HG03139 (cell line): ENCODE results near the gene SLC26A8.
A peak's percentile ranks its signal among the peaks of the same experiment; 100 is the strongest.
"Not testable (repeated sequence)": the region's sequence is repeated elsewhere in the genome, so short reads cannot be mapped to it uniquely, and the experiment has no call there.

Source experiments
- ATAC-seq: cut with Tn5 transposase; IDR thresholded peaks from one replicate; pipeline ENCODE4 v1.9.1; 2021; ENCODE audit not compliant: unreplicated experiment

Gene SLC26A8

DNA sequence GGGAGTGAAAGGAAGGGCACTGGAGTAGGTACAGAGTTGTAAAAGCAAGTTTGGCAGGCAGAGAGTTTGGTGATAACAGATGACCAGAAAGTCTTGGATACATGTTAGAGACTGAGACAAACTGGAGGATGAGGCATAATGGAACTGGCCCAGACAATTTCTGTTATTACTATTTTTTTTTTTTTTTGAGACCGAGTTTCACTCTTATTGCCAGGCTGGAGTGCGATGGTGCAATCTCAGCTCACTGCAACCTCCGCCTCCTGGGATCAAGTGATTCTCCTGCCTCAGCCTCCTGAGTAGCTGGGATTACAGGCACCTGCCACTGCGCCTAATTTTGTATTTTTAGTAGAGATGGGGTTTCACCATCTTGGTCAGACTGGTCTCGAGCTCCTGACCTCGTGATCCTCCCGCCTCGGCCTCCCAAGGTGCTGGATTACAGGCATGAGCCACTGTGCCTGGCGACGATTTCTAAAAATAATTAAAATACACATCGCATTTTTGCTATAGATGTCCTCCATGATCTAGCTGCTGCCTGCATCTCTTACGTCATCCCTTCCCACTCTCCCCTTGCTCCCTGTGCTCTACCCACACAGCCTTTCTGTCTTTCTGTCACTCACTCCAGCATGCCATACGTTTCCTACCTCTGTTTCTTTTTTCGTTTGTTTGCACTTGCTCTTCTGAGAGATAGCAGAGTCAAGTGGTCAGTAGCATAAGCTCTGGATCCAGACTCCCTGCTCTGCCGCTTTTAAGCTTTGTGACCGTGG is 26.7 kb upstream of the SLC26A8 start:
- no peak for ATAC-seq

DNA sequence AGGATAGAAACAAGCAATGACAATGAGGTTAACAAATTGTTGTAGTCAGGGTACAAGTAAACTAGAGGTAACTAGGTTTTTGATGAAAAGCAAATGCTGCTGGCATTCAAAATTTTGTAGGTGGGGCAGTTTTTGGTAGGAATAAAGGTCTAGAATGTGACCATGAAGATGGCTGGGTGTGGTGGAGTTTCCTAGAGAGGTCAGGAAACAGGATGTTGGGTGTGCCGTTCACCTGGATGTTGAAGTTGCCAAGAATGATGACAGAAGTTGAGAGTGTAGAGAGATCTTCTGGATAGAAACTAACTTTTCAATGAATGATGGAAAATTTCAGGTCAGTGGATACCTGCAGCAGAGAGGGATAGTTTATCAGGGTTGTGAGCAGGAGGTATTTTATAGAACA is 25.9 kb upstream of the SLC26A8 start:
- no peak for ATAC-seq

DNA sequence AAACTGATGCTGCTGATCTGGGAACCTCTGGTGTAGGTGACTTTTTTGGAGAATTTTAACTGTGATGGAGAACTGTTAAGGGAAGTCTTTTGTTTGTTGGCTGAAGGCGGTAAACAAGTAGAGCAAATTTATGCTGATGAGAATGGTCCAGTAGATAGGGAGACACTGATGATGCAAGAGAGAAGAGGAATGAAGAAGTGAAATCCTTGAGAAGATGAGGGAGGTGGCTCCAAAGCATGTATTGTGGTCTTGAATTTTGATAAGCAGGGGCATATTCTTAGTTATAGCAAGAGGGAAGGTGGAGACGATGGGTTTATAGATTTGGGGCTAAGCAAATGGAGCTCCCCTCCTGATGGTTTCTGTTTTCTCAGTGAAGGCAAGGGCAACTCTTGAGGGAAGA is 25.1 kb upstream of the SLC26A8 start:
- ATAC-seq: no peak

DNA sequence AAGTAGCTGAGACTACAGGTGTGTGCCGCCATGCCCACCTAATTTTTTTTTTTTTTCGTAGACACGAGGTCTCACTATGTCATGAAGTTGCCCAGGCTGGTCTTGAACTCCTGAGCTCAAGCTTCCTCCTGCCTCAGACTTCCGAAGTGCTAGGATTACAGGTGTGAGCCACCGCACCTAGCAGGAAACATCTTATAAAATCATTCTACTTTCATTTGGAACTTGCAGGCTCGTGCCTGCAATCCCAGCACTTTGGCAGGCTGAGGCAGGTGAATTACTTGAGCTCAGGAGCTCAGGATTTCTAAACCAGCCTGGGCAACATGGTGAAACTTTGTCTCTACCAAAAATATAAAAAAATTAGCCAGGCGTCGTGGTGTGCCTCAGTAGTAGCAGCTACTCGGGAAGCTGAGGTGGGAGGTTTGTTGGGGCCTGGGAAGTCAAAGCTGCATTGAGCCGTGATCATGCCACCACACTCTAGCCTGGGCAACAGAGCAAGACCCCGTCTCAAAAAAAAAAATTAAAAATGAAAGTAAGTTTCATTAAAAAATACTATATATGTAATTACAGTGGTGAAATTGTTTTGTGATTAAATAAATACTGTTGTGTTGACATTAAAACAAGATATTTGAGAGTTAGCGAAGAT is 18.3 kb upstream of the SLC26A8 start:
- no peak for ATAC-seq

DNA sequence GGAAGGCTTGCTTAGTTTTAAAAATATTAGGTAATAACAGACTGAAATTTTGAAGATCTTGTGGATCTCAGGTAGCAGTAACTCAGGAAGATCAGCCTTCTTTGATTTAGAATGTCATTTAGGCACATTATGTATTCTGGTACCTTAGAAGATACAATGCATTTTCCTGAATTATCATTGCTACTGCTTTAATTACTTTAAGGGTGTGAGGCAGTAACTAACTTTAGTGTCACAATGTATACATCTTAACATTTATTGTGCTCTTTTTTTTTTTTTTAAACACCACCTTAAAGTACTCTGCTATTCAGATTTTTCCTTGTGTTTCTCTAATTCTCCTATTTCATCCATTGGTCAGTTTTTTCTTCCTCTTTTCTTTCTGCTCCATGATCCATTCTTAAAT is 16.5 kb upstream of the SLC26A8 start:
- ATAC-seq: no peak

DNA sequence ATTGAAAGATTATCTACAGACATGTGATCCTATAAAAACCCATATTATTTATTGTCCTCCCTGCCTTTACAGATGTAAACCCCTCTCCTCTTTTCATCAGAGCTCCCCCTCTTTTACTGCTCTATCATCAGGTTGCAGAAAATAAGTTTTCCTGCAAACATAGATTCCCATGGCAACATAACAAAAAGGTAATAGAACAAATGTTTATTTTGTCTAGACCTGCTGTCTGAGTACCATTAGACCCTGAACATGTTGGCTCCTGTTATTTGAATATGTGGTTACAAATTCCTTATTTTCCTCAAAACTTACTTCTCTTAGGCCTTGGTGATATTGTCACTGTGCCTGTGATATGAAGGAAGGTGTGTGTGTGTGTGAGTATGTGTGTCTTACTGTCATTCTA is 14.7 kb upstream of the SLC26A8 start:
- no peak for ATAC-seq

DNA sequence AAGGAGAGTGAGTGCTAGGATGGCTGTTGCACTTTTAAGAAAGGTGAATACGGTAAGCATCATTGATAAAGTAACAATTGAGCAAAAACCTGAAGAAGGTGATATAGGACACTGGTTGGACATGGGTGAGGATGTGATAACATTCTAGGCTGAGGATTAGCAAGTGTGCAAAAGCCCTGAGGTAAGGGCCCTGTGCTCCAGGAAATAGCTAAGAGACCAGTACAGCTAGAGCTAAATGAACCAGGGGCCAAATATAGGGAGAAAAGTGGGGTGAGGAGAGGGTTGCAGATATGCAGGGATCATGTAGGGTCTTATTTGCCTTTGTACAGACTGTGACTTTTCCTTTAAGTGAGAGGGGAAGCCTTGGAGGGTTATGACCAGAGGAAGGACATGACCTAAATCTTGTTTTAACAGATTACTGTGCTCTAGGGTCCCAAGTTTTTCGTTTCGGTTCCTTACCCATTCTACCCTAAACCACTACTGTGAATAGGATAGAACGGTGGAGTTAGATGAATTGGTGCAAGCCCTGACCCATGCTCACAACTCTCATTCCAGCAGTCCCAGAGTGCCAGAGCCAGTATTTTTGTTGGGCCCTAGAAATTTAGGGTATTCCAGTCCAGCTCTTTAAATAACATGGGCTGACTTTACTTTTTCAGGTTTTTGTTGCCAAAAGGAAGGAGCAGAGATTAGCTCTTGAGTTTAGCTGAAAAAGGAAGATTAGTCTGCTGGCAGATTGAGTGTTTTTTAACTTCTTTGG is 13.9 kb upstream of the SLC26A8 start:
- ATAC-seq: no peak

DNA sequence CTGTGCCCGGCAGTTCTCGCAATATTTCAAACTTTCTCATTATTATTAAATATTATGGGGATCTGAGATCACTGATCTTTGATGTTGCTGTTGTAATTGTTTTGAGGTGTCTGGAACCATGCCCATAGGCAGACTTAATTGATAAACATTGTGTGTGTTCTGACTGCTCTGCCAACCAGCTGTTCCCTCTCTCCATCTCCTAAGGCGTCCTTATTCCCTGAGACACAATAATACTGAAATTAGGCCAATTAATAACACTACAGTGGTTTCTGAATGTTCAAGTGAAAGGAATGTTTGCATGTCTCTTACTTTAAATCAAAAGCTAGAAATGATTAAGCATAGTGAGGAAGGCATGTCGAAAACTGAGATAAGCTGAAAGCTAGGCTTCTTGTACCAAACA is 10.8 kb upstream of the SLC26A8 start:
- ATAC-seq: no peak

DNA sequence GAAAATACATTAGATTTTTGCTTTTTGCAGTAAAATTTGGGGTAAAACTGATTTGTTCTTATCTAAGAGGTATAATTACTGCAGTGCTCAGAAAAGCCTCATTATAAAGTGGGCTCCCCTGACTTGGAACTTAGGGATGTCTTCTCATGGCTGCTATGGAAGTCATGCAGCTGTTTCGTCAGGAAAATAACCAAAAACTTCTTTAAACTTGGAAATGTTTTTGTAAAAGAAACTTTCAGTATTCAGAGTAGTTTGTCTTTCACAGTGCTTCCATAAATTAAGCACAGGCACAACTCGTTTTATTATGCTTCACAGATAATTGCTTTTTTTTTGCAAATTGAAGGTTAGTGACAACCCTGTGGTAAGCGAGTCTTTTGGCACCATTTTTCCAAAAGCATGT is 10.0 kb upstream of the SLC26A8 start:
- no peak for ATAC-seq

DNA sequence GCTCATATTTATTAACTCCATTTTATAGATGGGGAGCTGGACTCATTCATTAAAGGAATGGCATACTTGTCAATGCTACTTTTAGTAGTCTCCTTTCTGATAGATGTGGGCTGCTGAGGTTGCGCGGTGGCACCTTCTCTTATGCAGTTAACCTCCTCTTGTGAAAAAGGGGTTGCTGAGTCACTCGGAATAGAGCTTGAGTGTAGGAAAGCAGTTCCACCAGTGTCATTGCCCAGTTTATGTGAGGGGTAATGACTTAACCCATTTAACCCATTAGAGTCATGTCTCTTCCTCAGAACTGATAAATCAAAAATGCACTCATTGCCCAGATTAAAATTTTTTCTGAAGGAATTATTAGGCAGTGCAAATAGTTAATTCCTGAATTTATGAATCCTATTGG is 9.5 kb upstream of the SLC26A8 start:
- no peak for ATAC-seq

DNA sequence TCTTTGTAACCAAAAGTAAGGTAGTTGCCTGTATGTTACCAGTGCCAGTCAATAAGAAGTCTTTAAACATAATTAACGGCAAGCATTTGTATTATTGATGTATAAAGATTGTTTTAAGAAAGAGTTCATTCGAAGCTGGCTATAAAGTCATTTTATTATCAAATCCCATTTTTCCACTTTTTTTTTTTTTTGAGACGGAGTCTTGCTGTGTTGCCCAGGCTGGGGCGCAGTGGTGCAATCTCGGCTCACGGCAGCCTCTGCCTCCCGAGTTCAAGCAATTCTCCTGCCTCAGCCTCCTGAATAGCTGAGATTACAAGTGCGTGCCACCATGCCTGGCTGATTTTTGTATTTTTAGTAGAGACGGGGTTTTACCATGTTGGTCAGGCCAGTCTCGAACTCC is 8.7 kb upstream of the SLC26A8 start:
- ATAC-seq: not testable (repeated sequence)

DNA sequence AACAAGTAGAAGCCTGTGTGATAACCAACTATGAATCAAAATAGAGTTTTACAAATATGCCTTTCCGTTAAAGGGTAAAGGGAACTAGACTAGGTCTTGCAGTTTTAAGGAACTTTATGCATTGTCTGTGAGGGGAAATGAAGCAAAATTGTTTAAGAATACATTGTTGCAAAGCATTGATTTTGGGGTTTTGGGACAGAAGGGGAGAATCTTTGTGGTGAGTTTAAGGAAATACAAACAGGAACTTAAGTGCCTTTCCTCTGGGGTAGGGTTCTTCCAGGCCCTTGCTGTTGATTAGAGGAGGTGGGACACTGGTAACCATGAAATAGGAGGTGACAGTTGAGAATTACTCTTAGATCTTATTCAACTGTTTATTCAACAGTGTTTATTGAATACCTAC is 7.8 kb upstream of the SLC26A8 start:
- ATAC-seq: no peak

DNA sequence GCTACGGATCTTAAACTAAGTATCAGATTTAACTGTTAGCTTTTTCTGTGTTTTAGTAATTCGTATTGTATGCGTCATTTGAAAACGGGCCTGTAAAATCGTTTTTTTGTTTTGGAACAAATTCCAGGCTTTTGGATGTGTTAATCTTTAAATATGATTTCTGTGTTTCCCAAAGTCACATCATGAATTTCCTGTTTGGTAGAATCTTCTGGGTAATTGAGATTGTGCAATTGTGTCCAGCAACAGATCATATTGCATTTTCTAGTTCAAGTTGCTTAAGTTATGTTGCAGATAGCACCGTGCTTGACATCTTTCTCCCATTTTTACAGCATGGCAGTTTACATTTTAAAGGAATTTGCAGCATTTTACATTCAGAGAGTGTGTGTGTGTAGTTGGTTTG is 5.0 kb upstream of the SLC26A8 start:
- ATAC-seq: no peak

DNA sequence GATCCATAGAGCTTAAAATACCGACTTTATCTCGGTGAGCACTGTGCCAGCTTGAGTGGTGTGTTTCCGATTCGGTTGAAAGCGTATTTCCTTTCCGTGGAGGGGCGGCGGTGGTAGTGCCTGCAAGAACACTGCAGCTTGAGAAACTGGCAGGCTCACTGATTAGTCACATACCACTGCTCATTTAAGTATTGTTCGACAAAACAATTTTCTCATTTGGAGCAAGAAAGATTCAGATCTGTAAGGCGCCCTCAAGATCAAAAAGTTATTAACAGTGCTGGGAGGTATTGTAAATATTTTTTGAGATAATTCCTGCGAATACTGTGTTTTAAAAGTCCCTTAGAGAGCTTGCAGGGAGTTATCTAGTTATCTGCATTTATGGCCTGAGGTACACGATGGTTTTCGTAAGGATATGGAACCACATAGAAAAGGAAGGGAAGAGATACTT is 4.5 kb upstream of the SLC26A8 start:
- no peak for ATAC-seq

DNA sequence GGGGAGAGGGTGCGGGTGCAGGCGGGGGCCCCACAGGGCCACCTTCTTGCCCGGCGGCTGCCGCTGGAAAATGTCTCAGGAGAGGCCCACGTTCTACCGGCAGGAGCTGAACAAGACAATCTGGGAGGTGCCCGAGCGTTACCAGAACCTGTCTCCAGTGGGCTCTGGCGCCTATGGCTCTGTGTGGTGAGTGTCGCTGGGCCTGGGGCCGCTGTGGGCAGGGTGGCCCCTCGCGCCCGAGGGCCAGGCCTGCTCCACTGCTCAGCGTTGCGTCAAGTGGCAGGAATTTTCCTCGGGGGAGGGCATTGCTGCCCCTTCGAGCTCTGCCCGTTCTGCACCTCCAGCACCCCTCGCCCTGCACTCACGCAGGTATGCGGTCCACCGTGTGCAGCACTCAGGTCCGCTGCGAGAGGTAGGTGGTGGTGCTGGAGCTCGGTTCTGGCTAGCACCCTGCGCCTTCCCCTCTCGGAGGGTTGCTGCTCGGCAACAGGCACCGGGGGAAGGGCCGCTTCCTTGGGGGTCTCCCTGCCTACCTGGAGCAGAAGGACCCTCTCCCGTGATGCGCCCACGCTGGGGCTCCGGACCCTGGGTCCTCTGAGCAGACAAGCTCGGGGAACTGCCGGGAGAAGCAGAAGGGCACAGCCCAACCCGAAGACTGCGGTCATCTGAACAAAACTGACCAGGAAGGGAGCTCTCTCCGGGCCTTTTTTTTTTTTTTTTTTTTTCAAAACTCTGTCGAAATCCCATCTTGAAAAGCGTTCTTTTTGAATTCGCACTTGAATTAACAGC is 3.8 kb upstream of the SLC26A8 start:
- ATAC-seq: peak; percentile 22

DNA sequence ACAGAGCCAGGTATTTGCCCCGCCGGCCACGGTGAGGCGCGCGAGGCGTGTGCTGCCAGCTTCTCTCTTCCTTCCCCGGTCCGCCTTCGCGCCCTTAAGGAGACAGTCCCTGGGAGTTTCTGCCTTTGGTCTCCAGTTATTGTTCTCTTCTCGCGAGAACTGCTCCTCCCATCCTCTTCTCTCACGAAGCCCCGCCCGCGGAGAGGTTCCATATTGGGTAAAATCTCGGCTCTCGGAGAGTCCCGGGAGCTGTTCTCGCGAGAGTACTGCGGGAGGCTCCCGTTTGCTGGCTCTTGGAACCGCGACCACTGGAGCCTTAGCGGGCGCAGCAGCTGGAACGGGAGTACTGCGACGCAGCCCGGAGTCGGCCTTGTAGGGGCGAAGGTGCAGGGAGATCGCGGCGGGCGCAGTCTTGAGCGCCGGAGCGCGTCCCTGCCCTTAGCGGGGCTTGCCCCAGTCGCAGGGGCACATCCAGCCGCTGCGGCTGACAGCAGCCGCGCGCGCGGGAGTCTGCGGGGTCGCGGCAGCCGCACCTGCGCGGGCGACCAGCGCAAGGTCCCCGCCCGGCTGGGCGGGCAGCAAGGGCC is 3.2 kb upstream of the SLC26A8 start, which contains the start of gene MAPK14:
Gene MAPK14 (plus strand): TSS at position 308 of the 587 bp plus-strand sequence. CDS start 350 bp downstream, outside the sequence.
- ATAC-seq: peak; percentile 76

DNA sequence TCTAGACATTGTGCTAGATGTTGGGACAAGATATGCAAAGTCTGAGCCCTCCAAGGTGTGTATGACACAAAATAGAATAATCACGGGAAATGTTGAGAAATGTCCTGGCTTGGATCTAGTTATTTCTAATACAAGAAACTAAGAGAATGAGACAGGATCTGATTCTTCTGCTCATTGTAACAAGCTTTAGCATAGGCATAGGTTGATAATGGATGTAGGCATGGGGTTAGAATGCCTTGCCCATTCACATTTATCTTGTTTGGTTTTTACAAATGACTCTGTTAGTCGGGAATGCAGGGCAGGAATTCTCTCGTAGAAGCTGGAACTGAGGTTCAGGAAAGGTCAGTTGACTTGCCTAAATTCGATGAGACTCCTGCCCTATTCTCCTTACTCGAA is 1.5 kb upstream of the SLC26A8 start:
- ATAC-seq: no peak

DNA sequence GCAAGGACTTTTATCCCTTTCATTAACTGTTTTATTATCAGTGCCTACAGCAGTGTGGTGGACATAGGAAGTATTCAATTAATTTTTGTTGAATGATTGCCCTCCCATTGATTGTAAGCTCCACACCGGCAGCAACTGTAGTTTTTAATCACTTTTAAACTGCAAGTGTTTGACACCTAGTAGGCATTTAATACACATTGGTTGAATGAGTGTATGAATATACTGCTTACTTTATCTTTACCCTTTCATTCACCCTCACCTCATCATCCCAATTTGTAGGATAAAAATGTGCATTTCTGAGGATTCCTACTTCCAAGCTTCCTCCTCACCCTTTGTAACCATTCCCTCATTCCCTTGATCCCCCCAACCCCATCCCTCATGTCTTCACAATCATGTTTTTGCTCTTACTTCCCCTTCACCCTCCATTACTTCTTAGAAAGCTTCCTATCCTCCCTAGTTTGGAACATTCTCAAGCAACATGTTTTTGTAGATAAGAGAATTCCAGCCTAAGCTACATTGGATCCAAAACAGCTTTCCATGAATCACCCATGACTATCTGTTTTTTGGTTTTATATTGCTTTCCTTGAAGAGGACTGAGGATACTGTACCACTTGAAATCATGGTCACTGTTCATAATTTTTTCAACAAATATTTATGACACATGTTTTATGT is 955 bp upstream of the SLC26A8 start:
- ATAC-seq: no peak

DNA sequence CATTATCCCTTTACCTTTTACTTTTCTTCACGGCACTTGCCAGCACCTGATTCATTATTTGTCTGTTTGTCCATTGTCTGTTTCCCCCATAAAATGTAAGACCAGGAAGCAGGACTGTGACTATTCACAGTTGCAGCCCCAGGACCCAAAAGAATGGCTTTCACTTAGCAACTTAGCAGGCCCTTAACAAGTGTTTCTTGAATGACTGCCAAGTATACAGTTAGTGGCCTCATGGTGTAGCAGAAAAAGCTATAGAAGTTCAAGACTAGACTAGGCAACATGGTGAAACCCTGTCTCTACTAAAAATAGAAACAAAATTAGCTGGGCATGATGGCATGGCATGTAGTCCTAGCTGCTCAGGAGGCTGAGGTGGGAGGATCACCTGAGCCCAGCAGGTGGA is 4.3 kb downstream of the SLC26A8 start:
- ATAC-seq: no peak

DNA sequence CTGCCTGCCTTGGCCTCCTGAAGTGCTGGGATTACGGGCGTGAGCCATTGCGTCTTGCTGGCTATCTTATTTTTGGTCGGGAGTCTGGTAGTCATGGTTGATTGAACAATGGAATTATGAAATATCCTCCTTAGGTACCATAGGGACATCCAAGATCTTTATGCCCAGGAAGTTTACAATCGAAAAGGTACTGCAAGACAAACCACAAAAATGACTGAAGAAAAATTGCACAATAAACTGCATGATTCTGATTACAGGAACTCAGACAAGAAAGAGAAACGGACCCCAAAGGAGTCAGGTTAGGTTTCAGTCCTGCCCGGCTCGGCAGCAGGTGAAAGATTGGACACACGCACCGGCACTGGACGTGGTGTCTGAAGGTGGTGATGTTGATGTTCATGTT is 5.3 kb downstream of the SLC26A8 start:
- ATAC-seq: no peak
